Dedifferentiated amniotic fluid mesenchymal stem cell (primary cell): ENCODE results near the gene PRKACA.
A peak's percentile ranks its signal among the peaks of the same experiment; 100 is the strongest.

Source experiments
- DNase-seq: peaks from one replicate; pipeline ENCODE4 v3.0.0-alpha.2; 2016; ENCODE audit errors: extremely low spot score

The PRKACA gene

GRCh38 chr19:14117668-14118164 is at the start of gene PRKACA:
PRKACA (minus strand) TSS chr19:14117762; CDS start chr19:14117547, 215 bp downstream.
- peak; percentile 98 for DNase-seq

- DNase-seq: no peak
Measured at GRCh38 chr19:14166999-14167575, 49.5 kb upstream of the PRKACA start.

GRCh38 chr19:14165990-14166830 is 48.6 kb upstream of the PRKACA start:
- no peak for DNase-seq

- DNase-seq: no peak
Measured at GRCh38 chr19:14164724-14165493, 47.3 kb upstream of the PRKACA start.

GRCh38 chr19:14164082-14164481 is 46.5 kb upstream of the PRKACA start:
- no peak for DNase-seq

- no peak for DNase-seq
Measured at GRCh38 chr19:14162871-14163297, 45.3 kb upstream of the PRKACA start.

GRCh38 chr19:14161305-14161704 is 43.7 kb upstream of the PRKACA start:
- no peak for DNase-seq

- DNase-seq: no peak
Measured at GRCh38 chr19:14160017-14160703, 42.6 kb upstream of the PRKACA start.

- no peak for DNase-seq
Measured at GRCh38 chr19:14159059-14159458, 41.5 kb upstream of the PRKACA start.

- no peak for DNase-seq
Measured at GRCh38 chr19:14158276-14159023, 40.9 kb upstream of the PRKACA start.

- DNase-seq: no peak
Measured at GRCh38 chr19:14156971-14157717, 39.6 kb upstream of the PRKACA start.

- DNase-seq: no peak
Measured at GRCh38 chr19:14156122-14156521, 38.6 kb upstream of the PRKACA start.

GRCh38 chr19:14155371-14155770 is 37.8 kb upstream of the PRKACA start:
- DNase-seq: no peak

GRCh38 chr19:14152713-14153112 is 35.2 kb upstream of the PRKACA start:
- DNase-seq: no peak

GRCh38 chr19:14150770-14151661 is 33.5 kb upstream of the PRKACA start:
- no peak for DNase-seq

- no peak for DNase-seq
Measured at GRCh38 chr19:14150041-14150769, 32.6 kb upstream of the PRKACA start.

- DNase-seq: no peak
Measured at GRCh38 chr19:14149509-14149994, 32.0 kb upstream of the PRKACA start.

GRCh38 chr19:14148751-14149410 is 31.3 kb upstream of the PRKACA start:
- no peak for DNase-seq
